Neuronal stem cell (in vitro differentiated cells): Measurements from ENCODE around the gene EEF1G.
A peak's percentile ranks its signal among the peaks of the same experiment; 100 is the strongest.

Source experiments
- DNase-seq: peaks from one replicate; pipeline ENCODE4 v3.0.0-alpha.2; 2013; ENCODE audit warnings: low spot score
- H2AFZ ChIP-seq: one replicate; pipeline ENCODE4 v1.6.1; 2013; ENCODE audit warnings: mild to moderate bottlenecking, low read length, inconsistent platforms
- H2AK5ac ChIP-seq: 2 replicates; pipeline ENCODE4 v1.6.1; 2013; ENCODE audit warnings: low read depth, mild to moderate bottlenecking, inconsistent platforms, low read length, moderate library complexity, mixed read lengths
- H2BK120ac ChIP-seq: 2 replicates; pipeline ENCODE4 v1.6.1; 2013; ENCODE audit warnings: low read depth, mild to moderate bottlenecking, inconsistent platforms, low read length, moderate library complexity, mixed read lengths
- H2BK12ac ChIP-seq: one replicate; pipeline ENCODE4 v1.6.1; 2013; ENCODE audit warnings: low read length, inconsistent platforms
- H2BK15ac ChIP-seq: 2 replicates; pipeline ENCODE4 v1.6.1; 2013; ENCODE audit warnings: mild to moderate bottlenecking, low read length, inconsistent platforms, mixed read lengths
- H2BK5ac ChIP-seq: one replicate; pipeline ENCODE4 v1.6.1; 2013; ENCODE audit warnings: inconsistent platforms, mild to moderate bottlenecking, low read length, moderate library complexity
- H3K14ac ChIP-seq: one replicate; pipeline ENCODE4 v1.6.1; 2013; ENCODE audit warnings: low read length, inconsistent platforms
- H3K18ac ChIP-seq: 2 replicates; pipeline ENCODE4 v1.6.1; 2013; ENCODE audit warnings: low read length, inconsistent platforms
- H3K23ac ChIP-seq: 2 replicates; pipeline ENCODE4 v1.6.1; 2013; ENCODE audit warnings: low read depth, mild to moderate bottlenecking, mixed read lengths, low read length, inconsistent platforms; ENCODE audit not compliant: poor library complexity
- H3K27ac ChIP-seq: replicated peaks from 3 replicates; pipeline ENCODE4 v1.5.1; 2013; ENCODE audit warnings: low read length, inconsistent platforms
- H3K27me3 ChIP-seq, 3 experiments: 2 replicates each; pipeline ENCODE4 v1.6.1; 2013; ENCODE audit warnings: low read length in 3 of 3, mild to moderate bottlenecking in 2 of 3, inconsistent platforms in 1 of 3, low read depth in 1 of 3, mixed read lengths in 1 of 3, moderate library complexity in 1 of 3; ENCODE audit not compliant: control insufficient read depth in 3 of 3, insufficient read depth in 3 of 3
- H3K36me3 ChIP-seq, 2 donors: replicated peaks in 1 of 2; 2 replicates each; pipeline ENCODE4 v1.6.1; 2013; ENCODE audit warnings: low read length in 2 of 2; ENCODE audit not compliant: control insufficient read depth in 2 of 2, insufficient read depth in 2 of 2
- H3K4ac ChIP-seq: 2 replicates; pipeline ENCODE4 v1.6.1; 2013; ENCODE audit warnings: inconsistent platforms, mild to moderate bottlenecking, low read length, moderate library complexity
- H3K4me1 ChIP-seq, 2 donors: 1 replicate in 1 of 2; 2 replicates in 1 of 2; pipeline ENCODE4 v1.6.1; 2013; ENCODE audit warnings: low read length in 2 of 2, low read depth in 1 of 2; ENCODE audit not compliant: control insufficient read depth in 2 of 2, insufficient read depth in 1 of 2
- H3K4me2 ChIP-seq: one replicate; pipeline ENCODE4 v1.6.1; 2013; ENCODE audit warnings: mild to moderate bottlenecking, low read length, inconsistent platforms; ENCODE audit not compliant: insufficient read depth, poor library complexity, severe bottlenecking
- H3K4me3 ChIP-seq, 2 donors: 2 replicates each; pipeline ENCODE4 v1.5.1; 2013; ENCODE audit warnings: low read length in 2 of 2, mild to moderate bottlenecking in 2 of 2, inconsistent platforms in 1 of 2, moderate library complexity in 1 of 2
- H3K79me1 ChIP-seq: one replicate; pipeline ENCODE4 v1.6.1; 2013; ENCODE audit warnings: low read depth, mild to moderate bottlenecking, inconsistent platforms, low read length, moderate library complexity
- H3K9ac ChIP-seq: one replicate; pipeline ENCODE4 v1.6.1; 2013; ENCODE audit warnings: mild to moderate bottlenecking, low read depth, low read length, inconsistent platforms; ENCODE audit not compliant: poor library complexity
- H3K9me3 ChIP-seq, 2 donors: replicated peaks in 1 of 2; 2 replicates each; pipeline versions ENCODE3 to v1.6.1; 2013; ENCODE audit warnings: low read length in 2 of 2, mild to moderate bottlenecking in 2 of 2, inconsistent platforms in 1 of 2, low read depth in 1 of 2, mixed read lengths in 1 of 2, moderate library complexity in 1 of 2; ENCODE audit not compliant: control insufficient read depth in 2 of 2, insufficient read depth in 1 of 2
- H4K8ac ChIP-seq: one replicate; pipeline ENCODE4 v1.6.1; 2013; ENCODE audit warnings: low read depth, mild to moderate bottlenecking, inconsistent platforms, low read length, moderate library complexity
- H4K91ac ChIP-seq: one replicate; pipeline ENCODE4 v1.6.1; 2013; ENCODE audit warnings: low read length, low read depth, mild to moderate bottlenecking, inconsistent platforms; ENCODE audit not compliant: poor library complexity
- WGBS, 2 donors: extraction: QIAGEN DNeasy Blood & Tissue Kit; methylation state at CpG; one replicate each; pipeline ENCODE4 v1.1.7; 2013; ENCODE audit warnings: missing lambda C conversion rate in 2 of 2, mixed read lengths in 1 of 2; ENCODE audit not compliant: insufficient read length in 2 of 2, insufficient replicate concordance in 1 of 2; ENCODE audit errors: extremely low coverage in 2 of 2; 5-methylcytosine and 5-hydroxymethylcytosine counted together

The EEF1G gene

GRCh38 chr11:62605902-62606301 is 32.2 kb upstream of the EEF1G start:
- WGBS, 2 donors: no CpG with 5 or more reads among the region's 15 CpGs
- DNase-seq: no peak
- peaks cover 15 to 20% of the 10 kb centered on the region in 2 donors for H3K4me1 ChIP-seq

GRCh38 chr11:62605467-62605866 is 31.8 kb upstream of the EEF1G start:
- Histone ChIP-seq H3K9me3 (peaks cover 0 to 2% of the 10 kb centered on the region in 2 donors), H4K91ac (peak overlapping the region; percentile 68), H3K18ac (peak overlapping the region; percentile 11), H3K9ac (peak overlapping the region; percentile 24), H3K27ac (no peak overlapping the region), H2BK5ac (peak overlapping the region; percentile 14), H3K36me3 (peaks cover 0 to 24% of the 10 kb centered on the region in 2 donors), H3K27me3 (peaks cover 0 to 17% (median 0%) of the 10 kb centered on the region in 3 experiments), H2AK5ac (peak overlapping the region; percentile 96), H3K4me3 (no peak overlapping the region), H3K4me1 (peaks cover 15 to 19% of the 10 kb centered on the region in 2 donors), H3K79me1 (peaks cover 8% of the 10 kb centered on the region), H3K23ac (no peak overlapping the region), H2BK12ac (peak overlapping the region; percentile 67), H3K4ac (peak overlapping the region; percentile 2), H3K4me2 (no peak overlapping the region), H2BK15ac (peak overlapping the region; percentile 71), H4K8ac (peak overlapping the region; percentile 19), H2AFZ (no peak overlapping the region), H2BK120ac (peak overlapping the region; percentile 56), H3K14ac (no peak overlapping the region)
- WGBS, 2 donors: no CpG with 5 or more reads among the region's 6 CpGs
- no peak for DNase-seq

More at GRCh38 chr11:62605902-62606301, 32.2 kb upstream of the EEF1G start:
- H2BK15ac ChIP-seq: peak overlapping the region; percentile 71
- peak overlapping the region; percentile 11 for H3K18ac ChIP-seq
- H4K91ac ChIP-seq: peak overlapping the region; percentile 68
- H3K4me3 ChIP-seq: no peak overlapping the region
- no peak overlapping the region for H2AFZ ChIP-seq
- H3K79me1 ChIP-seq: peaks cover 6% of the 10 kb centered on the region
- no peak overlapping the region for H3K27ac ChIP-seq
- H2AK5ac ChIP-seq: peak overlapping the region; percentile 96
- H2BK12ac ChIP-seq: peak overlapping the region; percentile 67
- peak overlapping the region; percentile 56 for H2BK120ac ChIP-seq
- H3K27me3 ChIP-seq: peaks cover 0 to 17% (median 0%) of the 10 kb centered on the region in 3 experiments
- no peak overlapping the region for H3K9ac ChIP-seq
- peaks cover 0 to 24% of the 10 kb centered on the region in 2 donors for H3K36me3 ChIP-seq
- H3K9me3 ChIP-seq: peaks cover 0 to 2% of the 10 kb centered on the region in 2 donors
- H3K4ac ChIP-seq: peak overlapping the region; percentile 2
- peak overlapping the region; percentile 14 for H2BK5ac ChIP-seq
- H3K4me2 ChIP-seq: no peak overlapping the region
- H3K14ac ChIP-seq: no peak overlapping the region
- H3K23ac ChIP-seq: no peak overlapping the region
- no peak overlapping the region for H4K8ac ChIP-seq

GRCh38 chr11:62604460-62605120 is 30.9 kb upstream of the EEF1G start:
- Histone ChIP-seq H3K4me3 (no peak overlapping the region), H3K14ac (no peak overlapping the region), H3K9me3 (no peaks in the 10 kb centered on the region), H2BK15ac (no peak overlapping the region), H3K9ac (peak overlapping the region; percentile 65), H2AK5ac (peak overlapping the region; percentile 96), H4K91ac (no peak overlapping the region), H3K18ac (peak overlapping the region; percentile 89), H3K4me2 (peak overlapping the region; percentile 36), H3K27ac (peak overlapping the region; percentile 63), H3K4ac (no peak overlapping the region), H3K36me3 (peaks cover 4 to 28% of the 10 kb centered on the region in 2 donors), H3K27me3 (peaks cover 0 to 17% (median 0%) of the 10 kb centered on the region in 3 experiments), H2BK120ac (peak overlapping the region; percentile 13), H3K4me1 (peaks cover 19 to 28% of the 10 kb centered on the region in 2 donors), H3K79me1 (peaks cover 8% of the 10 kb centered on the region), H2AFZ (peak overlapping the region; percentile 65), H2BK12ac (no peak overlapping the region), H2BK5ac (peak overlapping the region; percentile 14), H4K8ac (no peak overlapping the region), H3K23ac (no peak overlapping the region)
- DNase-seq: peak; percentile 70
- no CpG with 5 or more reads among the region's 13 CpGs for WGBS, 2 donors

GRCh38 chr11:62603776-62604299 is 30.1 kb upstream of the EEF1G start:
- DNase-seq: no peak
- peaks cover 4 to 35% of the 10 kb centered on the region in 2 donors for H3K36me3 ChIP-seq
- H2BK15ac ChIP-seq: no peak overlapping the region
- no peak overlapping the region for H4K8ac ChIP-seq
- H4K91ac ChIP-seq: no peak overlapping the region
- peaks cover 0 to 17% (median 0%) of the 10 kb centered on the region in 3 experiments for H3K27me3 ChIP-seq
- H3K79me1 ChIP-seq: peaks cover 8% of the 10 kb centered on the region
- no CpG with 5 or more reads among the region's 8 CpGs for WGBS, 2 donors
- H3K4me2 ChIP-seq: no peak overlapping the region
- H3K9ac ChIP-seq: no peak overlapping the region
- no peak overlapping the region for H3K23ac ChIP-seq
- H2AFZ ChIP-seq: no peak overlapping the region
- no peak overlapping the region for H3K4me3 ChIP-seq
- no peak overlapping the region for H2BK5ac ChIP-seq
- H2BK120ac ChIP-seq: no peak overlapping the region
- no peak overlapping the region for H2AK5ac ChIP-seq
- H3K4ac ChIP-seq: no peak overlapping the region
- H3K9me3 ChIP-seq: no peaks in the 10 kb centered on the region
- H3K18ac ChIP-seq: no peak overlapping the region
- no peak overlapping the region for H3K27ac ChIP-seq
- H3K14ac ChIP-seq: no peak overlapping the region
- H3K4me1 ChIP-seq: peaks cover 19 to 34% of the 10 kb centered on the region in 2 donors
- no peak overlapping the region for H2BK12ac ChIP-seq
